ENCODE results near the gene HOOK1. TPM values are rescaled to one million over a fixed set of nuclear protein-coding genes. Genes with fewer than 3 reads are reported as not detected.

The HOOK1 gene
- total RNA-seq, 1 donor from 2014 or later = 67.6 TPM

GRCh38 chr1:59866462-59866861 lies 51.7 kb downstream of the HOOK1 start:
- Mint-ChIP-seq H3K4me1 (peaks cover 6% of the 10 kb centered on the region), H3K4me3 (no peak overlapping the region), H3K9me3 (no peaks in the 10 kb centered on the region), H3K27ac (no peak overlapping the region), H3K36me3 (peaks cover 23% of the 10 kb centered on the region), H3K27me3 (ENCODE audit: low read depth) (no peaks in the 10 kb centered on the region)
- no peak for TF ChIP-seq CTCF (IDR thresholded peaks at IDR 0.05; ENCODE audit: unreplicated experiment)
- no peak for DNase-seq (ENCODE audit: low spot score in 2 of 2, unreplicated experiment in 2 of 2)

GRCh38 chr1:59871746-59872145 lies 57.0 kb downstream of the HOOK1 start:
- Mint-ChIP-seq H3K9me3 (peaks cover under 1% of the 10 kb centered on the region), H3K4me1 (peaks cover 3% of the 10 kb centered on the region), H3K27ac (no peak overlapping the region), H3K4me3 (no peak overlapping the region), H3K27me3 (ENCODE audit: low read depth) (no peaks in the 10 kb centered on the region), H3K36me3 (peaks cover 34% of the 10 kb centered on the region)
- no peak for TF ChIP-seq CTCF (IDR thresholded peaks at IDR 0.05; ENCODE audit: unreplicated experiment)
- DNase-seq (ENCODE audit: low spot score in 2 of 2, unreplicated experiment in 2 of 2) = no peak

DNA sequence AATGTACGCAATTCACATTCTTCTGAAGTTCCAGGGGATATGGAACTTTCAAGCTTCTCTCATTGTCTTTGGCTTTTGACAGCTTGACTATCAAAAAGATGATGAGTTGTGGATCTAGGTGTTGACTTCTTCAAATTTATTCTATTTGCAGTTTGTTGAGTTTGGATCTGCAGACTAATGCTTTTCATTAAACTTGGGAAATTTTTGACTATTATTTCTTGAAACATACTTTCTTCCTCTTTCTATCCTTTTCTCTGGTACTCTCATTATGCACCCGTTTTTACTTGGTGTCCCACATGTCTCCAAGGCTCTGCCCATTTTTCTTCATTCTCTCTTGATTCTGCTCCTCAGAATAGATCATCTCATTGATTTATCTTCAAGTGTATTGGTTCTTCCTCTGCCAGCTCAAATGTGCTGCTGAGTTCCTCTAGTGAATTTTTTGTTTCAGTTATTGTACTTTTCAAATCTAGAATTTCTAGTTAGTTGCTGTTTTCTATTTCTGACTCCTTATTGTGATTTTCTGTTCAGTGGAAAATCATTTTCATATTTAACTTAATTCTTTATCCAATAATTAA lies 62.4 kb downstream of the HOOK1 start:
- H3K9me3 Mint-ChIP-seq = peaks cover 7% of the 10 kb centered on the region
- H3K27me3 Mint-ChIP-seq (ENCODE audit: low read depth) = no peaks in the 10 kb centered on the region
- no peak overlapping the region for H3K27ac Mint-ChIP-seq

DNA sequence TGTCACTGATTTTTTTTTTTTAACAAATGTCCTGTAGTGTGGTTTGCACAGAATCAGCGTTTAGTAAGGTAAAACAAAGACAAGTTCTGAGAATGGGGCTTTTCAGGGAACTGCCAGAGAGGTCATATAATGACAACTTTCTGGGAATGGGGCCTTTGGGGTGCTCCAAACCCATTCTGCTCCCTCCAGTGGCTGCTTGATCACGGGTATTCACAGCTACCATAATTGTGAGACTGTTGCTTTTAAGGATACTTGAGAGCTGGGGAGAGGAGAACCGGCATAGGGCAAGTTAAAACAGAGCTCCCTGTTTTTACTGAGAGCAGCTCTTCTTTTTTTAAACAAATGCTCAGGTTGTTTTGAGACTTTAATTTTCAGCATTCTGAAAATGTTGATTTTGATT lies 63.6 kb downstream of the HOOK1 start:
- H3K27ac Mint-ChIP-seq = no peak overlapping the region
- no peaks in the 10 kb centered on the region for H3K27me3 Mint-ChIP-seq (ENCODE audit: low read depth)
- peaks cover 12% of the 10 kb centered on the region for H3K9me3 Mint-ChIP-seq
- no peak for DNase-seq (ENCODE audit: low spot score in 2 of 2, unreplicated experiment in 2 of 2)
- peaks cover 27% of the 10 kb centered on the region for H3K36me3 Mint-ChIP-seq
- H3K4me1 Mint-ChIP-seq = peaks cover 16% of the 10 kb centered on the region
- TF ChIP-seq CTCF (IDR thresholded peaks at IDR 0.05; ENCODE audit: unreplicated experiment) = no peak
- no peak overlapping the region for H3K4me3 Mint-ChIP-seq

More for the DNA sequence above, 62.4 kb downstream of the HOOK1 start:
- Mint-ChIP-seq H3K4me3 (no peak overlapping the region), H3K36me3 (peaks cover 20% of the 10 kb centered on the region), H3K4me1 (peaks cover 16% of the 10 kb centered on the region)
- DNase-seq (ENCODE audit: low spot score in 2 of 2, unreplicated experiment in 2 of 2) = no peak
- no peak for TF ChIP-seq CTCF (IDR thresholded peaks at IDR 0.05; ENCODE audit: unreplicated experiment)

- Mint-ChIP-seq H3K36me3 (peaks cover 27% of the 10 kb centered on the region), H3K4me3 (no peak overlapping the region), H3K9me3 (peaks cover 12% of the 10 kb centered on the region), H3K27ac (no peak overlapping the region), H3K4me1 (peaks cover 16% of the 10 kb centered on the region), H3K27me3 (ENCODE audit: low read depth) (no peaks in the 10 kb centered on the region)
- peak; percentile 43 to 75 for DNase-seq (ENCODE audit: low spot score in 2 of 2, unreplicated experiment in 2 of 2)
- TF ChIP-seq CTCF (IDR thresholded peaks at IDR 0.05; ENCODE audit: unreplicated experiment) = peak; percentile 56
Observed at GRCh38 chr1:59879574-59879973, 64.8 kb downstream of the HOOK1 start.
